GM20431 (cell line): Measurements from ENCODE around the gene ZNF396.

ENCODE experiments used
- in situ Hi-C: fragments of 300-500 bp; cut with MseI, MboI; formaldehyde crosslinking; loops from one replicate; pipeline ENCODE4 v1.15.0; 2020; ENCODE audit warnings: low sequenced_read_pairs; ENCODE audit not compliant: unreplicated experiment

The ZNF396 gene

DNA sequence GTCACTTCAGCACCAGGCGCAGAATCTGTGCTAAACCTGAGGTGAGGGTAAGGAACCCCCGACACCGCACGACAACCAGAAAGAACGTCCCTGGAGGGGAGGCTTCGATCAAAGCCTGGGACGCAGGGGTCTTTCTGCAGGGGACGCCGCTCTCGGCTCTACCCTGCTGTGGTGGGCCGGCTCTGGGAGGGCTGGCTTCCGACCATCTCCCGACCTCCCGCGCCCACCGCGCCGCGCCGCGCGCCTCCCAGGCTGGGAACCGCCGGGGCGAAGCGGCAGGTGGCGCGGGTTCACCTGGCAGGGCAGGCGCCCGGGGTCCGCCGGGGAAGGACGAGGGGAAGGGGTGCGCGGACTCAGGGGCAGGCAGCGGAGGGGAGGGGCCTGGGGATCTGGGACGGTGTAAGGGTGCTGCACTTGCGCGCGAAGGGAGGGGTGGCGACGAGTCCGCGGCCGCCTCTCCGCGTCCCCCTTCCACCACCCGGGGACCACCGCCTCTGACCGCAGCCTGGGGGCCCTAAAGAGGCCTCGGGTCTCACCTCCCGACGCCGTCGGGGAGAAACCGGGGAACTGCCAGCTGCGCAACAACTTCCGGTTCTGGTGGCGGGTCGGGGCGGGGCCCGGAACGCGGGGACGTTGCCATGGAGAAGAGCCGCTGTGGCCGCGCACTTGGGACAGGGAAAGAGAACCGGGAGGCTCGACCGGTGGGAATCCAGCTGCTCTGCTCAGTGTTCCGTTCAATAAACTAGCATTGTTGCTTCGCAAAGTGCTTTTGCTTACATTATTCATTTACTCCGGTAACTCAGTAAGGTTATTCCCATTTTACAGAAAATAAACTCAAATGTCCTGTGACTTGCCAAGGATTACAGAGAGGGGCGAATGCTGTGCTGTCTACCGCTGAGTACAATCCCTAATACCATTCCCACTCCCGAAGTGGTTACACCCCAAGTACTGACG, at the start of gene ZNF396:
Gene ZNF396, minus strand, starts transcription at position 596 of the 954 bp plus-strand sequence. CDS start 3,045 bp downstream, outside the sequence.
- in situ Hi-C loops, result no loop called here

DNA sequence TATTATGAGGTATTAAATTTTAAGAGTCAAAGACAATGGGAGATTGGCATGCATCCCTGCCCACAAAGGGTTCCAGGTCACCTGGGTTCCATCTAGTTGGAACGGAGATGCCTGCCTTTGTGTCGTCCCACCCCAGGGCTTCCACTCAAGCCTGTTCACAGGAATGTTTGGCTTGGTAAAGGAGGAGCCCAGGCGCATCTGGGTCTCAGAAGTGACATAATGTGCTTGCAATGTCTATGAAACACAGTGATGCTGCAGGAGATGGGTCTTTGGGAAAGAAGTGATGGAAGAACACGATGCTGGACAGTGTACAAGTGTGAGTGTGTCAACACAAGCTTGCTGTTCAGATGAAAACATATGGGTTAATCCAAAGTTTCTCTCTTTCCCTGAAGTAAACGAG, 49.6 kb upstream of the ZNF396 start:
- in situ Hi-C loops, result no loop called here

DNA sequence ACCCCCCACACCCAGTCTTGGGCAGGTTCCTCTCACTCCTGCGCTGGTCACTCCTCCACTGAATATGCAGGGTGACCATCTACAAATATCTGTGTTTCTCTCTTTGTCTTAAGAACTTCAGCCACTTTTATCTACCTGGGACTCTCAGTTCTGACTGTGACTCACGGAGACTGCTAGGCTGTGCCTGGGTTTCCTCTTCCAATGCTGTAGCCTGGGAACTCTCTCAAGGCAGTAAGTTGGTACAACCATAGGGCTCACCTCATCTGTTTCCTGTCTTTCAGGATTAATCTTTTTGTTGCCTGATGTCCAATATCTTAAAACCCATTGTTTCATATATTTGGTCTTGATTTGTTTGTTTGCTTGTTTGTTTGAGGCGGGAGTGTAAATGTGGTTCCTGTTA, 47.2 kb upstream of the ZNF396 start:
- in situ Hi-C loops, result loop anchor here (25.0 kb wide), 2 partner anchors 313 to 513 kb away; no protein-coding TSS in a partner anchor

DNA sequence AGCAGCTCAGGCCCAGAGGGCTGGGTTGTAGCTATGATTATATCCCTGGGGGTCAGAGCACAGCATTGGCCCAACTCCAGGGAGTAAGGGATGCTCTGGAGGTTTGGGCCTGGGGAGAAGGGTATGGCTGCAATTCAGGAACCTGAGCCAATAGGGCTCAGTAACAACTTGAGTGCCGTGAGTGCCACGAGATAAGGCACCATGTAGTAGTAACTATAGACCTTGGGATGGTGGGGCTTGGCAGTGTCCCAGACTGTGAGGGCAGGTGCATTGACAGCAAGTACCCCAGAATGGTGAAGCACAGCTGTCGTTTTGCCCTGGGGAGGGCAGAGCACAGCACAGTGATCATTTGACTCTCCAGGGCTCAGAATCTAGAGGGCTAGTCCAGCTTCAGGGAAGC, 45.1 kb upstream of the ZNF396 start:
- in situ Hi-C loops, result loop anchor here (25.0 kb wide), 2 partner anchors 315 to 515 kb away; no protein-coding TSS in a partner anchor

DNA sequence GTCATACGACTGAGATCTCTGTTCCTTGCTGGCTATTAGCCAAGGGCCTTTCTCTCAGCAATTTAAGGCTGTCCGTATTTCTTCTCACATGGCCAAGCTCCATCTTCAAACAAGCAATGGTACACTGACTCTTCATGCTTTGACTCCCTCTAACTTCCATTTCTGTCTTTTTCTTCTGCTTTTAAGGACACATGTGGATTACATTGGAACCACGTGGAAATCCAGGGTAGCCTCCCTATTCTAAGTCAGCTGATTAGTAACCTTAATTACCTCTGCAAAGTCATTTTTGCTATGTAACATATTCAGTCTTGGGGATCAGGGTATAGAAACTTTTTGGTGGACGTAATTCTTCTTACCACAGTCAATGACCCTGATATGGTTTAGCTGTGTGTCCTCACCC, 41.5 kb upstream of the ZNF396 start:
- in situ Hi-C loops, result loop anchor here (25.0 kb wide), 2 partner anchors 319 to 519 kb away; no protein-coding TSS in a partner anchor

DNA sequence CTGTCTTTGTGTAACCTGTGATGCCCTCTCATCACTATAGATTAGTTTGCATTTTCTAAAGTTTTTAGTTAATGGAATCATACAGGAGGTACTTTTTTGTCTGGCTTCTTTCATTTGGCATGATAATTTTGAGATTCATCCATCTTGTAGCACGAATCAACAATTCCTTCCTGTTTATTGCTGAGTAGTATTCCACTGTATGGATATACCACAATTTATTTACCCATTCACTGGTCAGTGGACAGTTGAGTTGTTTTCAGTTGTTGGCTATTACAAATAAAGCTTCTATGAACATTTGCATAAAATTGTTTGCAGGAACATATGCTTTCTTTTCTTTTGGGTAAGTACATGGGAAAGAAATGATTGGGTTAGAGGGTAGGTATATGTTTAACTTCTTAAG, 40.1 kb upstream of the ZNF396 start:
- in situ Hi-C loops, result loop anchor here (25.0 kb wide), 2 partner anchors 320 to 520 kb away; no protein-coding TSS in a partner anchor

DNA sequence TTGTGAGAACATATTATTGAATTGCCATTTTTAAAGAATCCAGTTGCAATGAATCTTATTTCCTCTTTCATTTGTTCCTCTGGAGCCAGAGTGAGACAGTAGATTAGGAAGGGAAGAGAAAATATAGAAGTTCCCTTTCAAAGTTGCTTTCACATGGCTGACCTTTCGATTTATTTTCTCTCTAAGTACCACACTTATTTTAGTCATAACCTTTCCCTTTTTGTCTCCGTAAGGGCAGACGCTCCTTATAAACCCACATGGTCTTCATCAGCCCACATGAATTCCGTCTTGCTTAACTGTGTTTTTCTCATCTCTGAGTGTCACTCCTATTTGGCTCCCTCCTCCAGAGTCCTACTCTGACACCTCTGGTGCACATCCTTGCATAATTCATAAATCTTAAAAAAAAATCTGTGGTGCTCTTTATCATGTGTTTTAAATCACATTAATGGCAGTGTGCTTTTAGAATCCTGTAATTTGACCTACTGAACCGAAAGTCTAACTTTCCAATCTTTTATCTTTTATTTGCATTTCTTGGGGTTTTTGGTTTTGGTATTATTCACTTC, 38.5 kb upstream of the ZNF396 start:
- in situ Hi-C loops, result loop anchor here (25.0 kb wide), 2 partner anchors 322 to 522 kb away; no protein-coding TSS in a partner anchor

DNA sequence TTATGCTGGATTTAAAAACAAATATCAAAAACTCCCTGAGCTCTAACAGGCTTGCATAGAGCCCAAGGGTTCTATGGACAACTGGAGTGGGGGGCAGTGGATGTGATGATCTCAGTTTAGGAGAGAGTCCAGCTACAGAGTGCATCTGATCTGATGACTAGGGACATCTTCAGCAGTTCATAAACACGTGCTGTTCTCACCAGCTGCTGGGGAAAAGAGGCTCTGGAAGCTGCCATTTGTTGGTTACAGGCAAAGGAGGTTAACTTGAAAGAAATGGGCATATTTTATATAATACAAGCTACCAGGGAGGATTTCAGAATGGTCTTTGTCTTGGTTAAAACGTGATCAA, 36.0 kb upstream of the ZNF396 start:
- in situ Hi-C loops, result loop anchor here (25.0 kb wide), 2 partner anchors 324 to 524 kb away; no protein-coding TSS in a partner anchor

DNA sequence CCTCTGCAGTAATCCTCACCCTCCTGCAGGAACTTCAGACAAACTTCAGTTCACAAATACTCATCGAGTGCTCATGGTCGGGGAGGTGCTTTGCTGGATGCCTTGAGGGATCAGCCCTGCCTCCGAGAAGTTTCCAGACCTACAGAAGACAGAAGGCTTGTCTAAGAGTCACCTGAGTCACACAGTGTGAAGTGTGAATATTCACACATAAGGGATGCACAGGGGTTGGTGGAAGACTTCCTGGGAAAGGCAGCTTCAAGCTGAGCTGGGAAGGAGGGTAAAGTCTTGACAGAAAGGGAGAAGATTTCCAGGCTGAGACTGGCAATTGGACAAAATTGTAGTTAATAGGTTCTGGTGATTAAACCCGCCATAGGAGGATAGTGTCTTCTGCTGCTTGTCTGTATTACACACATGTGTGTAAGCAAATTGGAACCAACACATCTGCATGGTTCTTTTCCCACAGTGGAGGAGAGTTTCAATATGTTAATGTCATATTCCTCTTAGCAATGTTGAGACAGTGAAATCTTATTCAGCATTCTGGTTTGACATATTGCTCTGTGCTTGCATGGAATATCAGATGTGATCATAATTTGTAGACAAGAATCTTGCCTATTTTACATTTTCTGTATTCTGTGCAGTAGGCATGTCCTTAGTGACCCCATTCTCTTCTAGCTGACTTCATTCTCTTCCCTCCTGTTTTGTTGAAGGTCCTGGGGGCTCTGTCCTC, 34.7 kb upstream of the ZNF396 start:
- in situ Hi-C loops, result loop anchor here (25.0 kb wide), 2 partner anchors 326 to 526 kb away; no protein-coding TSS in a partner anchor

DNA sequence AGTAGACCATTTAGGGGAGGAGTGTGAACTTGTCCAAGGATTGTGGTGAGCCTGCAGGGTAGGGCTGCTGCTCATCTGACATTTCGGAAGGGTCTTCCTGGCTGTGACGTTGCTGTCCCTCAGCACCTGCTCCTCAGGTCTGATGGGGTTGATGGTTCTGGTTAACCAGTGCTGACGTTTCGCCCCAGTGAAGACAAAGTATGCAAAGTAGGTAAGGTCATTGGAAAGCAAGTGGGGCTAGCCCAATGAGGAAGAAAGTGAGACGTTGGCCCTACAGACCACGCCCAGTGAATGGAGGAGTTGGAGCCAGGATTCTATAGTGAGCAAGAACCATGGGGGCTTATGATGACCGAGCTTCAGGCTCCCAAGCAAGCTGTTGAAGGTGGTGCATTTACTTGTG, 33.4 kb upstream of the ZNF396 start:
- in situ Hi-C loops, result loop anchor here (25.0 kb wide), 2 partner anchors 327 to 527 kb away; no protein-coding TSS in a partner anchor

DNA sequence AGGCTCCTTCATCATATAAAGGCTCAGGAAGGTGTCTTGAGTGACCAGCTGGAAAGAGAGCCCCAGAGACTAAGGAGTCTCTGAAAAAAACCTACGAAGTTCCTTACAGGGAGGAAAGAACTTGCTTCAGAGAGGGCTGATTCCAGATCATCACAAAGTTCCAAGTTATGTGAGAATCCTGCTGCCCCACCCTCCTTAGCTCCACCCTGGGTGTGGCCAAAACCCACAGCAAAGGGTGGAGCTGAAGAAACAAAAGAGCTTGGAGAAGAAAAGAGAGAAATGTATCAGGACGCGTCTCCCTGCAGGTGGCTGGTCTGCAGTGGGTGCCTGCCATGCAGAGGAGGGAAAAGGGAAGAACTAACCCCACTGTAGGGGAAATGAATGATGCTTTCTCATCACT, 32.8 kb upstream of the ZNF396 start:
- in situ Hi-C loops, result loop anchor here (25.0 kb wide), 2 partner anchors 327 to 527 kb away; no protein-coding TSS in a partner anchor

DNA sequence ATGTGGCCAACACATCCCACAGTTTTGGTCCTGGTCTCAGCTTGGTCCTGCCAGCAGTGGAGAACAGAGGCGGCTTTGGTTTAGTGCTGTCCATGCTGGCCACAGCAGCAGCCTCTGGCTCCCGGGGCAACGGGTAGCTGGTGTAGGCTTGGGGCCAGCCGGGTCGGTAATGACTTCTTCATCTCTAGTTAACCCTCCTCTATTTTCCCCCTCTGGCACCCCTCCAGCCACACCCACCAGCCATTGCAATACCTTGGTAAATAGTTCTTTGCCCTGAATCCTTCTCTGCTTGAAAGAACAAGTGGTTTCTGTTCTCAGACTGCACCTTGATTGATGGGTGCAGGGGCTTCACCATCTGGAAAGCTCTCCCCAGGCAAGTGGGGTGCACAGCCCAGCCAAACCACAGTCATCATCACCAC, 31.7 kb upstream of the ZNF396 start:
- in situ Hi-C loops, result loop anchor here (25.0 kb wide), 2 partner anchors 328 to 528 kb away; no protein-coding TSS in a partner anchor

DNA sequence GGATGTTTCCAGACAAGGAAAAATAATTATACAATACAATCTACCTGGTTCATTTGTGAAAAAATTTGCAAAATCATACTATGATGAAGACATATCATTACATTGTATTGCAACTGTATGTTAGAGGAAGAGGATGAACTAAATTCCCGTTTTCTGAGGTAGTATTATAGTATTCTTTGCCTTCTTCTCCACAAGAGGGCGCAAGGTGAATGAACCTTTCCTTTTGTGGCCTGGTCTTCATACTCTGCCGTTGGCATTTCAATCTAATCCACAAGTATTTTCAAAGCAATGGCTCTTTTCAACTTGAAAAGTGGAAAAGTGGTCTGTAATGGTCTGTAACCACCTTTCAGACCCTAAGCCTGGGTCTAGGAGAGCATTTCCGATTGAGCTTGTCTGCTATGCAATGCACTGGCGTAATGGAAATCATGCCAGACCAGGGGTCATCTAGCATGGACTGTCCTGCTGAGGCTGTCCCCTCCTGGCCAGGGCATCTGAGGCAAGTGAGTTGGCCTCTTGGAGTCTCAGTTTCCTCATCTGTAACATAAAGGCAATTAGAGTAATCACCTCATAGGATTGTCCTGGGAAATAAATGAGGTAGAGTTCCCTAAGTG, 30.8 kb upstream of the ZNF396 start:
- in situ Hi-C loops, result loop anchor here (25.0 kb wide), 2 partner anchors 329 to 529 kb away; no protein-coding TSS in a partner anchor

DNA sequence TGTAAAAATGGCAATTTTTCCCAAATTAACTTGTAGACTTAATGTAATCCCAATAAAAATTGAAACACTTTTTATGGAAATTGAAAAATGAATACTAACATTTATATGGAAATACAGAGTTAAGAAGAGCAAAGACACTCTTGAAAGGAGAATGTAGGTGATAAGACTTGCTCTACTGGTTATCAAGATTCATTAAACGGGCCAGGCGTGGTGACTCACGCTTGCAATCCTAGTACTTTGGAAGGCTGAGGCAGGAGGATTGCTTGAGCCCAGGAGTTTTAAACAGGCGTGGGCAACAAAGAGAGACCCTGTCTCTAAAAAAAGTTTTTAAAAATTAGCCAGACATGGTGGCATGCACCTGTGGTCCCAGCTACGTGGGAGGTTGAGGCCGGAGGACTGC, 29.5 kb upstream of the ZNF396 start:
- in situ Hi-C loops, result loop anchor here (25.0 kb wide), 2 partner anchors 331 to 531 kb away; no protein-coding TSS in a partner anchor

DNA sequence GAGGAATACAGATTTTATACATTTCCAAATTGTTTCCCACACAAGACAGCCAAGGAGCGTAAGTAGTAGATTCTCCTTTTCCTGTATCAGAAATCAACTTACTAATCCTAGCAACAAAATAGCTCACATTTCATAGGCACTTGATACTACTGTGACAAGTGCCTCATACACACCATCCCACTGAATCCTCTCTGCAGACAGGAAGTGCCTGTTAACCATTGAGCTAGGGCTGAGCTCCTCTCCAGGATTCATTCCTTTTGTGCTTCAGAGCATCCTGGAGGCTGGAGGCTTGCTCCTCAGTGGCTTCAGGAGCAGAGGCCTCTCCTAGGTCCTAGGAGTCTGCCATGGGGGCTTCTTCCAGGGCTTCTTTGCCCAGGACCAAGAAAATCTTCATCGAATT, 20.8 kb upstream of the ZNF396 start:
- in situ Hi-C loops, result no loop called here

DNA sequence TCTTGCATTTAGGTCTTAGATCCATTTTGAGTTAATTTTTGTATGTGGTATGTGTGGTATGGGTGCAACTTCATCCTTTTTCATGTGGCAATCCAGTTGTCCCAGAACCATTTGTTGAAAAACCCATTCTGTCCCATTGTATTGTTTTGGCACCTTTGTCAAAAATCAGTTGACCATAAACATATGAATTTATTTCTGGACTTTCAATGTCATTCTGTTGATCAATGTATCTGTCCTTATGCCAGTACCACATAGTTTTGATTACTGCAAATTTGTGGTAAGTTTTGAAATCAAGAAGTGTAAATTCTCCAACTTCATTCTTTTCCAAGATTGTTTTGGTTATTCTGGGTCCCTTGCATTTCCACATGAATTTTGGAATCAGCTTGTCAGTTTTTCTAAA, 16.6 kb upstream of the ZNF396 start:
- in situ Hi-C loops, result no loop called here

DNA sequence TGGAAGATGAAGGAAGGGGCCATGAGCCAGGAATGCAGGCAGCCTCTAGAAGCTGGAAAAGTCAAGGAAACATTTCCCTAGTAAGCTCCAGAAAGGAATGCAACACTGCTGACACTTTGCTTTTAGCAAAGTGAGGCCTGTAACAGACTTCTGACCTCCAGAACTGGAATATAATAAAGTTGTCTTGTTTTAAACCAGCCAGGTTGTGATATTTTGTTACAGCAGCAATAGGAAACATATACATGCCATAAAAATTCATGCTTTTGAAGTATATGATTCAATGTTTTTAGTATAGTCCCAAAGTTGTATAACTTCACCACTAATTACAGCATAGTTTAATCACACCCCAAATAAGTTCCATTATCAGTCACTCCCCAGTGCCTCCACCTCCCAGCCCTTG, 15.2 kb upstream of the ZNF396 start:
- in situ Hi-C loops, result no loop called here

DNA sequence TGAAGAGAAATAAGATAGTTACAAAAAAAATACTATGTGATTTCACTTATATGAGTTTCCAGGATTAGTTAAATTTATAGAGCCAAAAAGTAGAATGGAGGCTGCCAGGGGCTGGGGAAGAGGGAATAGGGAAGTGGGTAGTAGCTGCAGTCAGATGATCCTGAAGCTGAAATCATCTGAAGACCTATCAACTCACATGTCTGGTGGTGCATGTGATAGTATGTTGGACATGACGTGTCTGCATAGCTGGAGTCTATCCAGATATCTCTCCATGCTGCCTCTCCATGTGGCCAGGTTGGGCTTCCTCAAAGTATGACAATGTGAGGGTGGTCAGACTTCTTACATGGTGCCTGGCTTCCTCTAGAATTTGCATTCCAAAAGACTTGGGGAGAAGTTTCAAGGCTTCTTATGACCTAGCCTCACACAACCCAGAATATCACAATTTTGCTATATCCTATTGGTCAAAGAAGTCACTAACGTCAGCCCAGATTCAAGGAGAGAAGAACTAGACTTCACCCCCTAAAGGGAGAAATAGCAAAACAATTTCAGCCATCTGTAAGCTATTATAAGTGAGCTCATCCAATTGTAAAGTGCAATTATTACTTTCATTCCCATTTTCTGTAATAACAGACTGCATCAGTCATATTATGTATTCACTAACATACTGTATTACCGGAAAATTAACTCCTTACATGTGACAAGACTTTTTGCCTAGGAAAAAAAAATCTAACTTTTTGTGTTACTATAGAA, 14.0 kb upstream of the ZNF396 start:
- in situ Hi-C loops, result no loop called here

DNA sequence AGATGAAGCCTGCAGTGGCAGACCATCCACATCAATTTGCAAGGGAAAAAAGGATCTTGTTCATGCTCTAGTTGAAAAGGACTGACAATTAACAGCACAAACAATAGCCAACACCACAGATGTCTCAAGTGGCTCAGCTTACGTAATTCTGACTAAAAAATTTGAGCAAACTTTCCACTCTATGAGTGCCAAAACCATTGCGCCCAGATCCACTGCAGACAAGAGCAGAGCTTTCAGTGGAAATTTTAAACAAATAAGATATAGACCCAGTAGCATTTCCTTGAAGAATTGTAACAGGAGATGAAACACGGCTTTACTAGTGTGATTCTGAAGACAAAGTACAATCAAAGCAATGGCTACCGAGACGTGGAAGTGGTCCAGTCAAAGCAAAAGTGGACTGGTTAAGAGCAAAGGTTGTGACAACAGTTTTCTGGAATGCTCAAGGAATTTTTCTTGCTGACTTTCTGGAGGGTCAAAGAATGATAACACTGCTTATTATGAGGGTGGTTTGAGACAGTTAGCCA, 12.0 kb upstream of the ZNF396 start:
- in situ Hi-C loops, result no loop called here
